Endothelial cell of umbilical vein (primary cell): ENCODE data around the gene DUOX2. TPM values are rescaled to one million over a fixed set of nuclear protein-coding genes. Genes with fewer than 3 reads are reported as not detected.

Source experiments
- BruUV-seq: library from RNA; stranded (reverse); fragments of 400-500 nt; replicated peaks from 2 replicates; lab custom pipeline; 2021; lab: Mats Ljungman, UMichigan
- CTCF ChIA-PET: fragments of 300-600, 350-600 bp; sonication (Branson Sonifier 250); formaldehyde crosslinking; loops from one replicate; lab custom pipeline; 2021; ENCODE audit warnings: antibody characterized with exemption, inconsistent platforms; lab: Charles Lee
- POLR2A ChIA-PET: fragments of 300-600, 350-600 bp; sonication (Branson Sonifier 250); formaldehyde crosslinking; loops from one replicate; lab custom pipeline; 2021; ENCODE audit warnings: antibody characterized with exemption, inconsistent platforms; lab: Charles Lee
- DNase-seq: peaks from one replicate; pipeline ENCODE4 v3.0.0-alpha.2; 2011; ENCODE audit warnings: low read depth, low spot score
- FAIRE-seq: peaks from 2 replicates; lab custom pipeline; 2011; peaks lifted over from hg19 to GRCh38; lab: Jason Lieb, UNC
- H2AFZ ChIP-seq: 2 replicates; pipeline ENCODE4 v1.6.0; 2012; ENCODE audit warnings: low read depth, low read length, control low read depth, inconsistent platforms
- H3K27ac ChIP-seq: 2 replicates; pipeline ENCODE4 v1.5.1; 2011; ENCODE audit warnings: low read depth, mild to moderate bottlenecking, control low read depth, low read length, moderate library complexity; ENCODE audit not compliant: insufficient read depth
- H3K27me3 ChIP-seq, 2 experiments: 2 replicates each; pipeline versions ENCODE4 v1.6.0 to v1.6.1; 2011; ENCODE audit warnings: low read length in 2 of 2, mixed read lengths in 1 of 2; ENCODE audit not compliant: control insufficient read depth in 2 of 2, insufficient read depth in 2 of 2
- H3K36me3 ChIP-seq, 2 experiments: 2 replicates in 1 of 2; 3 replicates in 1 of 2; pipeline ENCODE4 v1.5.1; 2011; ENCODE audit warnings: low read length in 2 of 2, mild to moderate bottlenecking in 1 of 2, moderate library complexity in 1 of 2; ENCODE audit not compliant: control insufficient read depth in 2 of 2, insufficient read depth in 2 of 2; ENCODE audit errors: extremely low read depth in 1 of 2
- H3K4me1 ChIP-seq: 3 replicates; pipeline ENCODE4 v1.5.1; 2011; ENCODE audit warnings: mild to moderate bottlenecking, low read length; ENCODE audit not compliant: control insufficient read depth, insufficient read depth; ENCODE audit errors: extremely low read depth
- H3K4me2 ChIP-seq: 2 replicates; pipeline ENCODE4 v1.6.1; 2011; ENCODE audit warnings: low read length, control low read depth, mixed read lengths; ENCODE audit not compliant: insufficient read depth
- H3K4me3 ChIP-seq, 3 experiments: fragments of 200-600 bp in 1 of 3; sonication (generic), shearing (Covaris generic) in 1 of 3; replicated peaks in 1 of 3; 2 replicates each; pipeline ENCODE4 v1.5.1; 2011 to 2016; ENCODE audit warnings: control low read depth in 3 of 3, low read length in 3 of 3, mild to moderate bottlenecking in 2 of 3, inconsistent platforms in 1 of 3, low read depth in 1 of 3, moderate library complexity in 1 of 3; ENCODE audit not compliant: insufficient read depth in 1 of 3
- H3K79me2 ChIP-seq: 2 replicates; pipeline ENCODE4 v1.6.0; 2012; ENCODE audit warnings: low read length, inconsistent platforms; ENCODE audit not compliant: control insufficient read depth, insufficient read depth
- H3K9ac ChIP-seq: replicated peaks from 2 replicates; pipeline ENCODE3; 2011; ENCODE audit warnings: low read length, control low read depth; ENCODE audit not compliant: insufficient read depth; ENCODE audit errors: extremely low read depth
- H3K9me1 ChIP-seq: replicated peaks from 3 replicates; pipeline ENCODE4 v1.6.0; 2011; ENCODE audit warnings: mild to moderate bottlenecking, low read length; ENCODE audit not compliant: control insufficient read depth, insufficient read depth; ENCODE audit errors: extremely low read depth
- H3K9me3 ChIP-seq: replicated peaks from 2 replicates; pipeline ENCODE4 v1.5.1; 2012; ENCODE audit warnings: low read length, inconsistent platforms; ENCODE audit not compliant: control insufficient read depth, insufficient read depth
- H4K20me1 ChIP-seq: replicated peaks from 2 replicates; pipeline ENCODE3; 2011; ENCODE audit warnings: mild to moderate bottlenecking, low read length; ENCODE audit not compliant: control insufficient read depth, insufficient read depth; ENCODE audit errors: extremely low read depth
- EZH2 ChIP-seq: IDR thresholded peaks from 2 replicates; pipeline ENCODE4 v1.6.1; 2012; ENCODE audit warnings: borderline replicate concordance, low read depth, mild to moderate bottlenecking, moderate library complexity, low read length, inconsistent platforms; ENCODE audit not compliant: severe bottlenecking
- POLR2A ChIP-seq: IDR thresholded peaks from 2 replicates; pipeline ENCODE4 v1.6.1; 2012; ENCODE audit warnings: low read depth, mild to moderate bottlenecking, control low read depth, low read length
- dilution Hi-C: fragments of 300-500 bp; cut with MboI; formaldehyde crosslinking; loops from one replicate; pipeline ENCODE4 v1.15.0; 2019; ENCODE audit warnings: low sequenced_read_pairs; ENCODE audit not compliant: extremely low pct_ligation_motif_present
- intact Hi-C: fragments of 100-400 bp; cut with micrococcal nuclease; formaldehyde crosslinking; loops from one replicate; pipeline ENCODE4 v1.10.0; 2022
- polyA plus RNA-seq, 4 experiments: library from polyadenylated mRNA; depleted of rRNA in 3 of 4; stranded (reverse) in 3 of 4; unstranded in 1 of 4; fragments of >200 nt; gene quantifications; 2 replicates each; pipeline versions ENCODE4 v1.2.1 to v1.2.3, GENCODE V29; 2011 to 2012; ENCODE audit warnings: missing spikeins in 1 of 4
- total RNA-seq: library from RNA; stranded (reverse); gene quantifications from 2 replicates; pipeline ENCODE4 v1.2.3, GENCODE V29; 2021
- TF ChIP-seq, protein P1 (sequence below), 2 donors: IDR thresholded peaks; 1 replicate in 1 of 2; 2 replicates in 1 of 2; pipeline ENCODE4 v1.5.1; 2011; ENCODE audit warnings: low read length in 2 of 2, mild to moderate bottlenecking in 2 of 2, moderate library complexity in 2 of 2, control low read depth in 1 of 2, inconsistent platforms in 1 of 2, low read depth in 1 of 2; ENCODE audit not compliant: insufficient read depth in 1 of 2; ENCODE audit errors: extremely low read depth in 1 of 2

DUOX2 gene
- total and polyA plus RNA-seq, 2 donors (not counting 3 experiments of a cell fraction or from before 2014, with no cell fraction given): 0.01 TPM; not detected in 1

DNA sequence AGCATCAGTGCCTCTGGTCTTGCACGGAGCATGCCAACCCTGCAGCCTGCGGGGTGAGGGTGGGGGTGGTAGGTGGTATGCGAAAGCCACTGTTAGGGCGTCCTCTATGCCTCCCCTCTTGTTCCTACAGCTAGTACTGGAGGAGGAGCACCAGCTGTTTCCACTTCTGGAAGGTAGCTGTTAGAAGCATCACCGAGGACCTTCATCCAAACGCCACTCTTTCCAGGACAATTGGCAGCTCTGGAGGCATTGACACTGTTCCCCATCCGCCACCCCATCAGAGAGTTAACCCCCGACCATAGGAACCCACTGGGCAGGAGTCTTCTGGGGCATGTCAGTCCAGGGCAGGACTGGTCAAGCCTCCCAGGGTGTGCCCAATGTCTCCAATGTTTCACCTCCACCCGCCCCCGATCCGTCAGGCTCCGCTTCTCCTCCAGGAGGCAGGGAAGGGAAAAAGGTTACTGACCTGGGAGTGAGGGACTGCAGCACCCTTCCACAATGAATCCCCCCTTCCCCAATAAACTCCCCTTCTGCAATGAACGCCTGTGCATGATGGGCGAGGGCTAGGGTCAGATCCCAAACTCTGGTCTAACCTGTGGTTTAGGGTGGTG, 487 bp downstream of the DUOX2 start:
- CTCF ChIA-PET: interaction anchor here (0.6 to 1.6 kb wide), 2 partner anchors 13 to 192 kb away, joined by 3 to 7 read pairs; no protein-coding TSS in a partner anchor
- no peak for DNase-seq
- intact Hi-C loops (no loop called here), dilution Hi-C loops (no loop called here)
- Histone ChIP-seq H3K4me2 (no peak overlapping the region), H3K9me3 (no peaks in the 10 kb centered on the region), H3K79me2 (no peaks in the 10 kb centered on the region), H2AFZ (no peak overlapping the region), H3K27me3 (peaks cover 79 to 87% of the 10 kb centered on the region in 2 experiments), H3K27ac (no peak overlapping the region), H3K4me1 (peaks cover 4% of the 10 kb centered on the region), H3K9ac (no peak overlapping the region), H3K36me3 (no peaks in the 10 kb centered on the region), H3K4me3 (no peak overlapping the region), H4K20me1 (no peaks in the 10 kb centered on the region), H3K9me1 (no peaks in the 10 kb centered on the region)
- POLR2A ChIA-PET: no interaction called here
- no peak for FAIRE-seq
- no peak for TF ChIP-seq POLR2A
- TF ChIP-seq, protein P1, sequence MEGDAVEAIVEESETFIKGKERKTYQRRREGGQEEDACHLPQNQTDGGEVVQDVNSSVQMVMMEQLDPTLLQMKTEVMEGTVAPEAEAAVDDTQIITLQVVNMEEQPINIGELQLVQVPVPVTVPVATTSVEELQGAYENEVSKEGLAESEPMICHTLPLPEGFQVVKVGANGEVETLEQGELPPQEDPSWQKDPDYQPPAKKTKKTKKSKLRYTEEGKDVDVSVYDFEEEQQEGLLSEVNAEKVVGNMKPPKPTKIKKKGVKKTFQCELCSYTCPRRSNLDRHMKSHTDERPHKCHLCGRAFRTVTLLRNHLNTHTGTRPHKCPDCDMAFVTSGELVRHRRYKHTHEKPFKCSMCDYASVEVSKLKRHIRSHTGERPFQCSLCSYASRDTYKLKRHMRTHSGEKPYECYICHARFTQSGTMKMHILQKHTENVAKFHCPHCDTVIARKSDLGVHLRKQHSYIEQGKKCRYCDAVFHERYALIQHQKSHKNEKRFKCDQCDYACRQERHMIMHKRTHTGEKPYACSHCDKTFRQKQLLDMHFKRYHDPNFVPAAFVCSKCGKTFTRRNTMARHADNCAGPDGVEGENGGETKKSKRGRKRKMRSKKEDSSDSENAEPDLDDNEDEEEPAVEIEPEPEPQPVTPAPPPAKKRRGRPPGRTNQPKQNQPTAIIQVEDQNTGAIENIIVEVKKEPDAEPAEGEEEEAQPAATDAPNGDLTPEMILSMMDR (IDR thresholded peaks at IDR 0.05; ENCODE audit: extremely low read depth in 1 of 2, insufficient read depth in 1 of 2, low read depth in 1 of 2, low read length in 2 of 2): no peak
- peak; percentile 68 for TF ChIP-seq EZH2
- no TSS peak for BruUV-seq
